ENCODE results near the gene INO80.

DNA sequence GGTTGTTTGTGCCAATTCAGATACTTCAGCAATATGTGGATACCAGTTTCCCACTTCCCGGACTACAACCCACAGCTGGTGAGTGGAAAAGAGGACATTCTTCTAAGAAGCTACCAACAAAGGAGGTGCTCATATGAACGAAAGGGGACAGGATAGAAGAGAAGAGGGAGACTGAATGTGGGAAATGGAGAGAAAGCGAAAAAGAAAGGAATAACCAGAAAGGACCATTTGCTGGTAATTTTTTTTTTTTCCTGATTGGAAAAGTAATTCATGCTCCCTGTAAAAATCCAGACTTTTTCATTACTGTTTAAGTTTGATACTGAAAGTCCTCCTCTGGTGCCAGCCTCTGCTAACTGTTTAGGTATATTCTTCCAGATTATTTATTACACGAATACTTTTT is 164.3 kb downstream of the INO80 start:
- TF ChIP-seq ZC3H10 (CRISPR knock-in tag; IDR thresholded peaks at IDR 0.05) (no peak), TCF4 (CRISPR knock-in tag; IDR thresholded peaks at IDR 0.05; ENCODE audit: borderline replicate concordance) (no peak)
- TF ChIP-seq, protein P1, sequence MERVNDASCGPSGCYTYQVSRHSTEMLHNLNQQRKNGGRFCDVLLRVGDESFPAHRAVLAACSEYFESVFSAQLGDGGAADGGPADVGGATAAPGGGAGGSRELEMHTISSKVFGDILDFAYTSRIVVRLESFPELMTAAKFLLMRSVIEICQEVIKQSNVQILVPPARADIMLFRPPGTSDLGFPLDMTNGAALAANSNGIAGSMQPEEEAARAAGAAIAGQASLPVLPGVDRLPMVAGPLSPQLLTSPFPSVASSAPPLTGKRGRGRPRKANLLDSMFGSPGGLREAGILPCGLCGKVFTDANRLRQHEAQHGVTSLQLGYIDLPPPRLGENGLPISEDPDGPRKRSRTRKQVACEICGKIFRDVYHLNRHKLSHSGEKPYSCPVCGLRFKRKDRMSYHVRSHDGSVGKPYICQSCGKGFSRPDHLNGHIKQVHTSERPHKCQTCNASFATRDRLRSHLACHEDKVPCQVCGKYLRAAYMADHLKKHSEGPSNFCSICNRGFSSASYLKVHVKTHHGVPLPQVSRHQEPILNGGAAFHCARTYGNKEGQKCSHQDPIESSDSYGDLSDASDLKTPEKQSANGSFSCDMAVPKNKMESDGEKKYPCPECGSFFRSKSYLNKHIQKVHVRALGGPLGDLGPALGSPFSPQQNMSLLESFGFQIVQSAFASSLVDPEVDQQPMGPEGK (CRISPR knock-in tag; IDR thresholded peaks at IDR 0.05; ENCODE audit: borderline replicate concordance) = no peak
- TF ChIP-seq, protein P2, sequence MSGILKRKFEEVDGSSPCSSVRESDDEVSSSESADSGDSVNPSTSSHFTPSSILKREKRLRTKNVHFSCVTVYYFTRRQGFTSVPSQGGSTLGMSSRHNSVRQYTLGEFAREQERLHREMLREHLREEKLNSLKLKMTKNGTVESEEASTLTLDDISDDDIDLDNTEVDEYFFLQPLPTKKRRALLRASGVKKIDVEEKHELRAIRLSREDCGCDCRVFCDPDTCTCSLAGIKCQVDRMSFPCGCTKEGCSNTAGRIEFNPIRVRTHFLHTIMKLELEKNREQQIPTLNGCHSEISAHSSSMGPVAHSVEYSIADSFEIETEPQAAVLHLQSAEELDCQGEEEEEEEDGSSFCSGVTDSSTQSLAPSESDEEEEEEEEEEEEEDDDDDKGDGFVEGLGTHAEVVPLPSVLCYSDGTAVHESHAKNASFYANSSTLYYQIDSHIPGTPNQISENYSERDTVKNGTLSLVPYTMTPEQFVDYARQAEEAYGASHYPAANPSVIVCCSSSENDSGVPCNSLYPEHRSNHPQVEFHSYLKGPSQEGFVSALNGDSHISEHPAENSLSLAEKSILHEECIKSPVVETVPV (CRISPR knock-in tag; IDR thresholded peaks at IDR 0.05) = no peak
